Esophagus squamous epithelium (tissue), 4 donors: ENCODE measurements around the gene DAZAP1.

Source experiments
- CTCF ChIP-seq, 6 experiments: fragments of 450-650 bp in 4 of 6; fragments of 200-600 bp in 2 of 6; sonication (generic) in 2 of 6; IDR thresholded peaks; one replicate each; pipeline ENCODE4 v1.5.1; 2016 to 2019; ENCODE audit warnings: antibody characterized with exemption in 6 of 6, mild to moderate bottlenecking in 4 of 6, moderate library complexity in 4 of 6
- POLR2A ChIP-seq, 4 donors: fragments of 450-650 bp; IDR thresholded peaks; one replicate each; pipeline ENCODE4 v1.6.1; 2017; ENCODE audit warnings: antibody characterized with exemption in 4 of 4, mild to moderate bottlenecking in 4 of 4, moderate library complexity in 3 of 4

DNA sequence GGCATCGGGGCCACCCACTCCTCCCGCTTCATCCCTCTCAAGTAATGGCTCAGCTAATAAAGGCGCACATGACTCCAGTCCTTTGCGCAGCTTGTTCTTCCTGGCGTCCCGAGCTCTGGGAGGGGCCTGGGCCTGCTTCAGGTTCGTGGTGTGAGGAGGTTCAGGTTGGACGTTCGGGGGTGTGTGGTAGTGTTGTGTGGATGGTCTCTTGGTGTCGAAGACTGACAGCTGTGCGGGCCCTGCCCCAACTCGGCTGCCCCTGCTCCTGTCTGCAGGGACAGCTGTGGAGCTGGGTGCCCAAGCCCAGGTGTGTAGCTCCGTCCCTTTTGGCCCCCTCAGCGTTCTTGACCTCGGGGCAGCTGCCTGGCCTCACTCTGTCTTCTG lies 33.0 kb downstream of the DAZAP1 start:
- TF ChIP-seq CTCF (IDR thresholded peaks at IDR 0.05) (no peak), POLR2A (IDR thresholded peaks at IDR 0.05) (no peak)
